Neuronal stem cell (in vitro differentiated cells): ENCODE results near the gene FLT4.

ENCODE experiments used
- DNase-seq: peaks from one replicate; pipeline ENCODE4 v3.0.0-alpha.2; 2013; ENCODE audit warnings: low spot score
- H2AFZ ChIP-seq: one replicate; pipeline ENCODE4 v1.6.1; 2013; ENCODE audit warnings: mild to moderate bottlenecking, low read length, inconsistent platforms
- H2AK5ac ChIP-seq: 2 replicates; pipeline ENCODE4 v1.6.1; 2013; ENCODE audit warnings: low read depth, mild to moderate bottlenecking, inconsistent platforms, low read length, moderate library complexity, mixed read lengths
- H2BK120ac ChIP-seq: 2 replicates; pipeline ENCODE4 v1.6.1; 2013; ENCODE audit warnings: low read depth, mild to moderate bottlenecking, inconsistent platforms, low read length, moderate library complexity, mixed read lengths
- H2BK12ac ChIP-seq: one replicate; pipeline ENCODE4 v1.6.1; 2013; ENCODE audit warnings: low read length, inconsistent platforms
- H2BK15ac ChIP-seq: 2 replicates; pipeline ENCODE4 v1.6.1; 2013; ENCODE audit warnings: mild to moderate bottlenecking, low read length, inconsistent platforms, mixed read lengths
- H2BK5ac ChIP-seq: one replicate; pipeline ENCODE4 v1.6.1; 2013; ENCODE audit warnings: inconsistent platforms, mild to moderate bottlenecking, low read length, moderate library complexity
- H3K14ac ChIP-seq: one replicate; pipeline ENCODE4 v1.6.1; 2013; ENCODE audit warnings: low read length, inconsistent platforms
- H3K18ac ChIP-seq: 2 replicates; pipeline ENCODE4 v1.6.1; 2013; ENCODE audit warnings: low read length, inconsistent platforms
- H3K23ac ChIP-seq: 2 replicates; pipeline ENCODE4 v1.6.1; 2013; ENCODE audit warnings: low read depth, mild to moderate bottlenecking, mixed read lengths, low read length, inconsistent platforms; ENCODE audit not compliant: poor library complexity
- H3K27ac ChIP-seq: replicated peaks from 3 replicates; pipeline ENCODE4 v1.5.1; 2013; ENCODE audit warnings: low read length, inconsistent platforms
- H3K27me3 ChIP-seq, 3 experiments: 2 replicates each; pipeline ENCODE4 v1.6.1; 2013; ENCODE audit warnings: low read length in 3 of 3, mild to moderate bottlenecking in 2 of 3, inconsistent platforms in 1 of 3, low read depth in 1 of 3, mixed read lengths in 1 of 3, moderate library complexity in 1 of 3; ENCODE audit not compliant: control insufficient read depth in 3 of 3, insufficient read depth in 3 of 3
- H3K36me3 ChIP-seq, 2 donors: replicated peaks in 1 of 2; 2 replicates each; pipeline ENCODE4 v1.6.1; 2013; ENCODE audit warnings: low read length in 2 of 2; ENCODE audit not compliant: control insufficient read depth in 2 of 2, insufficient read depth in 2 of 2
- H3K4ac ChIP-seq: 2 replicates; pipeline ENCODE4 v1.6.1; 2013; ENCODE audit warnings: inconsistent platforms, mild to moderate bottlenecking, low read length, moderate library complexity
- H3K4me1 ChIP-seq, 2 donors: 1 replicate in 1 of 2; 2 replicates in 1 of 2; pipeline ENCODE4 v1.6.1; 2013; ENCODE audit warnings: low read length in 2 of 2, low read depth in 1 of 2; ENCODE audit not compliant: control insufficient read depth in 2 of 2, insufficient read depth in 1 of 2
- H3K4me2 ChIP-seq: one replicate; pipeline ENCODE4 v1.6.1; 2013; ENCODE audit warnings: mild to moderate bottlenecking, low read length, inconsistent platforms; ENCODE audit not compliant: insufficient read depth, poor library complexity, severe bottlenecking
- H3K4me3 ChIP-seq, 2 donors: 2 replicates each; pipeline ENCODE4 v1.5.1; 2013; ENCODE audit warnings: low read length in 2 of 2, mild to moderate bottlenecking in 2 of 2, inconsistent platforms in 1 of 2, moderate library complexity in 1 of 2
- H3K79me1 ChIP-seq: one replicate; pipeline ENCODE4 v1.6.1; 2013; ENCODE audit warnings: low read depth, mild to moderate bottlenecking, inconsistent platforms, low read length, moderate library complexity
- H3K9ac ChIP-seq: one replicate; pipeline ENCODE4 v1.6.1; 2013; ENCODE audit warnings: mild to moderate bottlenecking, low read depth, low read length, inconsistent platforms; ENCODE audit not compliant: poor library complexity
- H3K9me3 ChIP-seq, 2 donors: replicated peaks in 1 of 2; 2 replicates each; pipeline versions ENCODE3 to v1.6.1; 2013; ENCODE audit warnings: low read length in 2 of 2, mild to moderate bottlenecking in 2 of 2, inconsistent platforms in 1 of 2, low read depth in 1 of 2, mixed read lengths in 1 of 2, moderate library complexity in 1 of 2; ENCODE audit not compliant: control insufficient read depth in 2 of 2, insufficient read depth in 1 of 2
- H4K8ac ChIP-seq: one replicate; pipeline ENCODE4 v1.6.1; 2013; ENCODE audit warnings: low read depth, mild to moderate bottlenecking, inconsistent platforms, low read length, moderate library complexity
- H4K91ac ChIP-seq: one replicate; pipeline ENCODE4 v1.6.1; 2013; ENCODE audit warnings: low read length, low read depth, mild to moderate bottlenecking, inconsistent platforms; ENCODE audit not compliant: poor library complexity
- WGBS, 2 donors: extraction: QIAGEN DNeasy Blood & Tissue Kit; methylation state at CpG; one replicate each; pipeline ENCODE4 v1.1.7; 2013; ENCODE audit warnings: missing lambda C conversion rate in 2 of 2, mixed read lengths in 1 of 2; ENCODE audit not compliant: insufficient read length in 2 of 2, insufficient replicate concordance in 1 of 2; ENCODE audit errors: extremely low coverage in 2 of 2; 5-methylcytosine and 5-hydroxymethylcytosine counted together

FLT4 gene

DNA sequence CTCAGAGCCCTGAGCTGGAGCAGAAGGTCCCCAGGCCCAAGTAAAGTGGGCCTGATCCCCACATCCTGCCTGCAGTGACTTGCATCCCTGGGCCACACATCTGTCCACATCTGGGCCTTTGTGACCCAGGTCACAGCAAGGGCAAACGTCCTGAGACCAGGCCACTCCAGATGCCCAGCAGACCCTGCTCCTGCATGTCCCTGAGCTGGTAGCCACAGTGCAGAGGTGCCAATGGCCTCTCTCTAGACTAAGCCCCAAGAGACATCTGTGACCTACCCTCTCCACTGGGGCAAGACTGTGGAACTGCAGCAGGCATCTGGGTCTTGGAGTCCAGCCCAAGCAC lies 2.5 kb downstream of the FLT4 start:
- H2BK120ac ChIP-seq, result no peak overlapping the region
- no peak overlapping the region for H3K4me2 ChIP-seq
- no peak overlapping the region for H3K23ac ChIP-seq
- peaks cover 14 to 91% (median 38%) of the 10 kb centered on the region in 3 experiments for H3K27me3 ChIP-seq
- H3K18ac ChIP-seq, result no peak overlapping the region
- H3K4ac ChIP-seq, result peak overlapping the region; percentile 10
- no peak overlapping the region for H4K8ac ChIP-seq
- H3K4me1 ChIP-seq, result peaks cover 0 to 2% of the 10 kb centered on the region in 2 donors
- H2BK15ac ChIP-seq, result no peak overlapping the region
- H3K9me3 ChIP-seq, result no peaks in the 10 kb centered on the region
- H2AFZ ChIP-seq, result no peak overlapping the region
- H3K4me3 ChIP-seq, result no peak overlapping the region
- H4K91ac ChIP-seq, result no peak overlapping the region
- H3K27ac ChIP-seq, result no peak overlapping the region
- WGBS, 2 donors, result no CpG with 5 or more reads among the region's 1 CpG
- peak overlapping the region; percentile 7 for H2BK12ac ChIP-seq
- H2AK5ac ChIP-seq, result peak overlapping the region; percentile 42
- H3K9ac ChIP-seq, result peak overlapping the region; percentile 9
- no peak overlapping the region for H3K14ac ChIP-seq
- peaks cover 3% of the 10 kb centered on the region for H3K79me1 ChIP-seq
- H2BK5ac ChIP-seq, result peak overlapping the region; percentile 32
- DNase-seq, result no peak
- H3K36me3 ChIP-seq, result no peaks in the 10 kb centered on the region

DNA sequence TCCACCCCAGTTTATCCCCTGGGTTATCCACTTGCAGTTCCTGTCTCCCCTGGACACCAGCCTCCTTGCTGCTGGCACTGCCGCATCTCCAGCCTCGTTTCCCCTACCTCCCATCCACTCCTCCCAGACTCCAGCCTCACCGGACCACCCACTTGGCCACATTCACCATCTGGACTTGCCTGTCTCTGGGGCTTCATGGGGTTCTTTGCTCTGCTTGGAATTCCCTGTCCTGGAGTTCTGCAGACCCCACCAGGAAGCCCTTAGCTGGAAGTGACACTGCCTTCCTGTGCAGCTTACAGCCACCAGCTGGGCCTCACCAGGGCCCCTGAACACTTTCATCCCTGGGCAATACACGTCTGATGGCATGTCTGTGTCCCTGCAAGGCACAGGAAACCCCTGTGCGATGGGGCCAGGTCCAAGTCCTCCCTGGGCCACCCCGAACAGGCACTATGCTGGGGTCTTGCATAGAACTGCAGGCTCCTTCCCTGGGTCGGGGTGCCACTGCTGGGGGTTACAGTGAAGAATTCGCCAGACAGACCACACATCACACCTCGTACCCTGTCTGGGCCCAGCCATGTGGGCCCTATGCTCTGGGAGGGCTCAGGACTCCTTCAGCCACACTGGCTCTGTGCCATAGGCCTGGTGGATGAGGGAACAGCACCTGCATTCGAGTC lies 3.0 kb downstream of the FLT4 start:
- peak overlapping the region; percentile 7 for H2BK12ac ChIP-seq
- H3K9ac ChIP-seq, result peak overlapping the region; percentile 9
- H3K23ac ChIP-seq, result peak overlapping the region; percentile 65
- H2BK5ac ChIP-seq, result peak overlapping the region; percentile 32
- no peaks in the 10 kb centered on the region for H3K9me3 ChIP-seq
- peaks cover 0 to 2% of the 10 kb centered on the region in 2 donors for H3K4me1 ChIP-seq
- no peaks in the 10 kb centered on the region for H3K36me3 ChIP-seq
- no peak overlapping the region for H3K14ac ChIP-seq
- H4K8ac ChIP-seq, result no peak overlapping the region
- no peak for DNase-seq
- no peak overlapping the region for H3K18ac ChIP-seq
- H2BK15ac ChIP-seq, result no peak overlapping the region
- peaks cover 3% of the 10 kb centered on the region for H3K79me1 ChIP-seq
- peaks cover 14 to 89% (median 36%) of the 10 kb centered on the region in 3 experiments for H3K27me3 ChIP-seq
- no peak overlapping the region for H2AFZ ChIP-seq
- H3K27ac ChIP-seq, result no peak overlapping the region
- no peak overlapping the region for H4K91ac ChIP-seq
- no peak overlapping the region for H3K4me2 ChIP-seq
- H3K4ac ChIP-seq, result no peak overlapping the region
- no CpG with 5 or more reads among the region's 10 CpGs for WGBS, 2 donors
- no peak overlapping the region for H2BK120ac ChIP-seq
- H3K4me3 ChIP-seq, result no peak overlapping the region
- peak overlapping the region; percentile 42 for H2AK5ac ChIP-seq

DNA sequence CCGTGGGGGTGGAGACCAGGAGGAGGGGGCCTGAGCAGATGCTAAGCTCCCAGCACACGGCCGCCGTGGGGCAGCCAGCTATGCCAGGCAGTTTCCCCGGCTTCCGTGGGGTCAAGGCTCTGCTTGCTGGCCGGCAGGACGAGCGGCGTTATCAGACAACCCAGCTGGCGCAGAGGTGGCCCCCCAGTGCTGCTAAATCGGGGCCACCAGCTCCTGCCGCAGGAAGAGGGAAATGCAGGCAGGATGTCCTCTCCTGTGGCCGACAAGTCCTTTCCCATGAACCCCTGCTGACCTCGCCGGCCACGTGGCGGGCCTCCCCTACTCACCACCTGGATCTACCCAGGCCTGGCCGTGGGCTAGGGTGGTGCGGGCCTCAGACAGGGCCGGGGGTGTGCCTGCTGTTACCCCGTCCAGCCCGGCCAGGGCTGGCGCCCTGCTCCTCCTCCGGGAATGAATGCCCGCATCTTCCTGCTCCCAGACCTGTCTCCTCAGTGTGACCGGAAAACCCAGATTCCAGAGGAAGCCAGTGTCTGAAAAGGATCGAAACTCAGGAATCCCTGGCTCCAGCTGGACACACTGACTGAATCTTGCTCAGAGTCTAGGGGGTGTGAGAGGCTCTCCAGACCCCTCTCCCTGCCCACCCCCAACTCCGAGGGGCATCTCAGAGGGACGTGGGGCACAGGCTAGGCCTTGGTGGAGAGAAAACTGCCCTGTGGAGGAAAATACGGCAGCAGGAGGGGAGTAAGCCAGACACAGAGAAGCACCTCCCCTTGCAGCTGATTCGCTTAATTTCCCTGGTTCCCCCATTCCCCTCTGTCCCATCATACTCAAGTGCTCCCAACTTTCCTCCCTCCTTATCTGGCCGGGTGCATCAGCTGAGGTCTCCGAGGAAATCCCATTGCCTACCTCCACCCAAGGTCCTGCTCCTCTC lies 3.9 kb downstream of the FLT4 start:
- H3K79me1 ChIP-seq, result peaks cover 3% of the 10 kb centered on the region
- H3K9me3 ChIP-seq, result no peaks in the 10 kb centered on the region
- no peak overlapping the region for H2AK5ac ChIP-seq
- peaks cover 0 to 2% of the 10 kb centered on the region in 2 donors for H3K4me1 ChIP-seq
- no peak for DNase-seq
- no peak overlapping the region for H4K91ac ChIP-seq
- no CpG with 5 or more reads among the region's 34 CpGs for WGBS, 2 donors
- H3K4me3 ChIP-seq, result no peak overlapping the region
- peak overlapping the region; percentile 47 for H2BK120ac ChIP-seq
- H3K4me2 ChIP-seq, result no peak overlapping the region
- peak overlapping the region; percentile 21 for H3K14ac ChIP-seq
- H3K23ac ChIP-seq, result peak overlapping the region; percentile 31
- H3K18ac ChIP-seq, result peak overlapping the region; percentile 71
- H2BK15ac ChIP-seq, result no peak overlapping the region
- no peak overlapping the region for H2AFZ ChIP-seq
- peak overlapping the region; percentile 32 for H2BK5ac ChIP-seq
- H3K27me3 ChIP-seq, result peaks cover 14 to 89% (median 33%) of the 10 kb centered on the region in 3 experiments
- H2BK12ac ChIP-seq, result peak overlapping the region; percentile 41
- H3K4ac ChIP-seq, result peak overlapping the region; percentile 23
- peak overlapping the region; percentile 60 for H3K9ac ChIP-seq
- no peak overlapping the region for H3K27ac ChIP-seq
- no peaks in the 10 kb centered on the region for H3K36me3 ChIP-seq
- H4K8ac ChIP-seq, result no peak overlapping the region

DNA sequence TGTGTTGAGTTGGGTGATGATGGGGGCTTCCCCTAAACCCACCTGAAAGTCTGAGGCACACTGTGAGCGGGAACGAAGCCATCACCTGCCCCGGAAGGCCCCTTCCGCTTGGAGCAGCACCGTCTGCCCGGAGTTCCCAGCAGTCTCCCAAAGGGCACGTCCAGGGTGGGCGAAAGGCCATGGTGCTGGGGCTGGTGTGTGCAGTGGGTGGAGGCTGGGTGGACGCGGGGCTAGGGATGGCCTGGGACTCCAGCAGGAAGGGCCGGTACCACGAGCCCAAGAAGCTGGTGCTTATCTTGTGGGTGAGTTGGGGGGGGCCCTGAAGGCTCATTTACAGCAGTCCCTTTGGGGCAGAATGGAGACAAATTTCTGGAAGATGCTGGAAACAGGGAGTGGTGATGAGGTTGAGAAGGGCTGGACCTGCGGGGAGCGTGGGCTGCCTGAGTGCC lies 4.6 kb downstream of the FLT4 start:
- H3K4ac ChIP-seq, result no peak overlapping the region
- no peak overlapping the region for H3K27ac ChIP-seq
- peak overlapping the region; percentile 71 for H3K18ac ChIP-seq
- H2AFZ ChIP-seq, result no peak overlapping the region
- WGBS, 2 donors, result no CpG with 5 or more reads among the region's 14 CpGs
- H3K9me3 ChIP-seq, result no peaks in the 10 kb centered on the region
- DNase-seq, result no peak
- peak overlapping the region; percentile 47 for H2BK120ac ChIP-seq
- peaks cover 4% of the 10 kb centered on the region for H3K79me1 ChIP-seq
- no peak overlapping the region for H3K14ac ChIP-seq
- no peak overlapping the region for H4K8ac ChIP-seq
- H4K91ac ChIP-seq, result no peak overlapping the region
- peak overlapping the region; percentile 58 for H2BK15ac ChIP-seq
- no peaks in the 10 kb centered on the region for H3K4me1 ChIP-seq
- peak overlapping the region; percentile 13 for H2BK5ac ChIP-seq
- H2AK5ac ChIP-seq, result no peak overlapping the region
- H3K36me3 ChIP-seq, result no peaks in the 10 kb centered on the region
- no peak overlapping the region for H3K4me2 ChIP-seq
- H2BK12ac ChIP-seq, result no peak overlapping the region
- peaks cover 14 to 84% (median 26%) of the 10 kb centered on the region in 3 experiments for H3K27me3 ChIP-seq
- H3K9ac ChIP-seq, result no peak overlapping the region
- H3K23ac ChIP-seq, result no peak overlapping the region
- H3K4me3 ChIP-seq, result peak overlapping the region in 1 of 2 donors; percentile 14
